ENCODE data around the gene CCDC27. TPM values are rescaled to one million over a fixed set of nuclear protein-coding genes. Genes with fewer than 3 reads are reported as not detected.

Gene CCDC27
- not detected for total RNA-seq

GRCh38 chr1:3752400-3752945 lies at the start of gene CCDC27:
Gene CCDC27 (plus strand): TSS chr1:3752450. CDS start chr1:3752482, 32 bp downstream.

DNA sequence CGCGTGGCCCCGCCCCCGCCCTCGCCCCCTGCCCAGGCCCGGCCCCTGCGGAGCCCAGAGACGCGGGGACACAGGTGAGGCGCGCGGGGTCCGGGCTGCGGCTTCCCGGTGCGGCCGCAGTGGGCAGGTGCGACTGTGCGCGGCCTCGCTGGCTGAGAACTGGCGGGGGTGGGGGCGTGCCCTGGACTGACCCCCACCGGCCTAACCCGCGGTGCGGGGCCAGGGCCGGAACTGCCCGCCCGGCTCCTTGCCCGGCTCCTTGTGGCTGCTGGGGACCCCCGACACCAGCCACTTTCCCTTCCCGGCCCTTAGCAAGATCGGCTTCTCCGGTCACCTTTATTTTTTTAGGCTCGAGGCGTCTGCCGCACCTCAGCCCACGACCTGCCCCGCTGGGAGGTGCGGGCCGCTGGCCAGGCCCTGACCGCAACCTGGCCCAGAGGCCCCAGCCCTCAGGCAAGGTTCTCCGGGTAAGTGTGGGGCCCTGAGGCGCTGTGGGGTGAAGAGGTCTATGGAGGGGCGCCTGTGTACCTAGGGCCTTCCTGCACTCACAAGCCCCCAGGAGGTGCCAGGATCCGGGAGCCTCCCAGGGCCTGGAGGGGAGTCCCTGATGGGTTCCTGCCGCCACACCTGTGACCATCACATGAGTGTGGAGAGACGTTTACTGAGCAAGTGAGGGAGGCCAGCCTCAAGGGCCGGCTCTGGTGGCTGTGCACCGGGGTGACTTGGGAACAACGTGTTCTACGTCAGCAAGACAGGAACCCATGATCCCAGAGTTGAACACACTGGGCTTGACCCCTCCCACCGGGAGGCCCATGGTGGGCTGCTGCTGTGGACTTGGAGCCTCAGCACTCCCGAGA lies 20.7 kb downstream of the CCDC27 start, which contains the start of gene SMIM1:
TSS of gene SMIM1 (plus strand) at position 35 of the 857 bp plus-strand sequence. CDS start 2,625 bp downstream, outside the sequence.

DNA sequence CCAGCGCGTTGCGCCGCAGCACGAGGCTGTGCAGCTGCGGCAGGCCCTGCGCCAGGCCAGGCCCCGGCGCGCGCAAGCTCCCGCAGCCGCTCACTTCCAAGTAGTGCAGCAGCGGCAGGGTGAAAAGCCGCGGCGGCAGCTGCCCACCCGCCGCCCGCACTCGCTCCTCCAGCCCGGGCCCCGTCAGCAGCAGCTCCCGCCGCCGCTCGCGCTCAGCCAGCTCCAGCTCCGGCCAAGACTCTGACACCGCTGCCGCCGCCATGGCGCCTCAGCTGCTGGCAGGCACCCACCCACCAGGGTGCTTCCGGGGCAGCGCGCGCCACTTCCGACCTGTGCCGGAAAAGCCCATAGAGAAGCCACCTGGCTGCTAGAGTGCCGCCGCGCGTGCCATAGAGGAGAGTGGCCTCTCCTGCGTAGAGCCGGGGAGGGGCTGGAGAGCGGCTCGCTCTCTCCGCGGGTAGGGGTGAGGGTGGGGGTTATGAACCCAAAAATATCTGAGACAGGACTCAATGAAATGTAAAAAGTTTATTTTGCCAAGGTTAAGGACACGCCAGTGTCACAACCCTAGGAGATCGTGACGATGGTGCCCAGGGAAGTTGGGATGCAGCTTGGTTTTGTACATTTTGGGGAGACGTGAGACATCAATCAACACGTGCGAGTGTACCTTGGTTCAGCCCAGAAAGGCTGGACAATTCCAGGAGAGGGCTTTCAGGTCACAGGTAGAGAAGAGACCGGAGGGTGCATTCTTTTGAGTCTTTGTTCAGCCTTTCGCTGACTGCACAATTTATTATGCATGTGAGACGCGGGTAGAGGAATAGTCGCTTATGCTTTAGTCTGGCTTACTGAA lies 44.2 kb downstream of the CCDC27 start, which contains the start of gene LRRC47:
TSS of gene LRRC47 (minus strand) at position 284 of the 847 bp plus-strand sequence. CDS start at position 262, 22 bp downstream.

Other genes with a start within 250 kb of the CCDC27 start
- gene MEGF6, start 140.9 kb upstream of the CCDC27 start, total RNA-seq, result 10 to 100 TPM; 30.2 to 30.8 TPM
- gene TPRG1L, start 127.4 kb upstream of the CCDC27 start, total RNA-seq, result 10 to 100 TPM; 14.3 to 16.1 TPM
- 10 to 100 TPM; 34.2 to 34.8 TPM for gene WRAP73, start 102.3 kb upstream of the CCDC27 start, total RNA-seq
- 1 to 10 TPM; 2.9 to 3.2 TPM for gene TP73, start 99.9 kb upstream of the CCDC27 start, total RNA-seq
- gene SMIM1, start 20.3 kb downstream of the CCDC27 start, total RNA-seq, result under 1 TPM; 0.43 to 0.89 TPM
- gene LRRC47, start 44.0 kb downstream of the CCDC27 start, total RNA-seq, result 10 to 100 TPM; 38.7 to 39.2 TPM
- 10 to 100 TPM; 46.8 to 51.0 TPM for gene CEP104, start 104.8 kb downstream of the CCDC27 start, total RNA-seq
- gene DFFB, start 105.0 kb downstream of the CCDC27 start, total RNA-seq, result 10 to 100 TPM in 1 of 2 experiments, 1 to 10 TPM in 1; 9.1 to 10.7 TPM
- gene C1orf174, start 147.8 kb downstream of the CCDC27 start, total RNA-seq, result 10 to 100 TPM; 23.7 to 25.3 TPM

Data from activated naive CD4-positive, alpha-beta T cell treated with anti-CD3 and anti-CD28 coated beads, Interleukin-2, amount 10 ng/mL, durations not matched to agents 5 hours and 36 hours (primary cell).